IPS-11a (cell line): ENCODE measurements around the gene SETD1A.

Experiments used
- H3K4me3 ChIP-seq: one replicate; pipeline ENCODE4 v1.5.1; 2013; ENCODE audit warnings: low read depth, low read length, control low read depth

Gene SETD1A

DNA sequence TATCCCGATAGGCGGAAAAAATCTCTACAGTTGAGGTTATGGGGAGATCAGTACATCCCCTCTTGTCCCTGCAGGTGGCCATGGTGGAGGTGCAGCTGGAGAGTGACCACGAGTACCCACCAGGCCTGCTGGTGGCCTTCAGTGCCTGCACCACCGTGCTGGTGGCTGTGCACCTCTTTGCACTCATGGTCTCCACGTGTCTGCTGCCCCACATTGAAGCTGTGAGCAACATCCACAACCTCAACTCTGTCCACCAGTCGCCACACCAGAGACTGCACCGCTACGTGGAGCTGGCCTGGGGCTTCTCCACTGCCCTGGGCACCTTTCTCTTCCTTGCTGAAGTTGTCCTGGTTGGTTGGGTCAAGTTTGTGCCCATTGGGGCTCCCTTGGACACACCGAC, 4.4 kb upstream of the SETD1A start:
- no peak overlapping the region for H3K4me3 ChIP-seq

DNA sequence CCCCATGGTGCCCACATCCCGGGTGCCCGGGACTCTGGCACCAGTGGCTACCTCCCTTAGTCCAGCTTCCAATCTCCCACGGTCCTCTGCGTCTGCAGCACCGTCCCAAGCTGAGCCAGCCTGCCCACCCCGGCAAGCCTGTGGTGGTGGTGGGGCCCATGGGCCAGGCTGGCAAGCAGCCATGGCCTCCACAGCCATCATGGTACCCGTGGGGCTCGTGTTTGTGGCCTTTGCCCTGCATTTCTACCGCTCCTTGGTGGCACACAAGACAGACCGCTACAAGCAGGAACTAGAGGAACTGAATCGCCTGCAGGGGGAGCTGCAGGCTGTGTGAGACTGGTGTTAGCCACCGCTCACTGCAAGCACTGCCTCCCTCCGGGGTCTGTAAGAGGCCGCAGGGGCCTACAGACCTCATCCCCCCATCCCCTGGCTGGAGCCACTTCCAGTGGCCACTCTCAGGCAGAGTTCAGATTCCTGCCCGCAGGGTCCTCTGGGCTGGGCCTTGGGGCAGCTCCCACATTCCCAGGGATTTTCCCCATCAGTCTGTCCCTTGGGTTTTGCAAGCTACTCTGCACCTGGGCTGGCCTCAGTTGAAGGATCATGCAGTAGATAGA, 3.9 kb upstream of the SETD1A start:
- no peak overlapping the region for H3K4me3 ChIP-seq

DNA sequence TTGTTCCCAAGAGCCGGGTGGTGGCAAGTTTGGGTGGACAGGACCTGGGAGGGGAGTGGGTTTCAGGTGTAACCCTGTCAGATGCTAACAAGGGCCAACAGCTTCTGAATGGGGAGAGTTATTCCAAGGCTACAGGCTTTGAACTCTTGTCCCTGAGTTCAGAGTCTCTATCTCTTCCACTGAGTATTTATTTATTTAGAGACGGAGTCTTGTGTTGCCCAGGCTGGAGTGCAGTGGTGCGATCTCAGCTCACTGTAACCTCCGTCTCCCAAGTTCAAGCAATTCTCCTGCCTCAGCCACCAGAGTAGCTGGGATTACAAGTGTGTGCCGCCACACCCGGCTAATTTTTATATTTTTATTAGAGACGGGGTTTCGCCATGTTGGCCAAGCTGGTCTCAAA, 2.6 kb upstream of the SETD1A start:
- no peak overlapping the region for H3K4me3 ChIP-seq

DNA sequence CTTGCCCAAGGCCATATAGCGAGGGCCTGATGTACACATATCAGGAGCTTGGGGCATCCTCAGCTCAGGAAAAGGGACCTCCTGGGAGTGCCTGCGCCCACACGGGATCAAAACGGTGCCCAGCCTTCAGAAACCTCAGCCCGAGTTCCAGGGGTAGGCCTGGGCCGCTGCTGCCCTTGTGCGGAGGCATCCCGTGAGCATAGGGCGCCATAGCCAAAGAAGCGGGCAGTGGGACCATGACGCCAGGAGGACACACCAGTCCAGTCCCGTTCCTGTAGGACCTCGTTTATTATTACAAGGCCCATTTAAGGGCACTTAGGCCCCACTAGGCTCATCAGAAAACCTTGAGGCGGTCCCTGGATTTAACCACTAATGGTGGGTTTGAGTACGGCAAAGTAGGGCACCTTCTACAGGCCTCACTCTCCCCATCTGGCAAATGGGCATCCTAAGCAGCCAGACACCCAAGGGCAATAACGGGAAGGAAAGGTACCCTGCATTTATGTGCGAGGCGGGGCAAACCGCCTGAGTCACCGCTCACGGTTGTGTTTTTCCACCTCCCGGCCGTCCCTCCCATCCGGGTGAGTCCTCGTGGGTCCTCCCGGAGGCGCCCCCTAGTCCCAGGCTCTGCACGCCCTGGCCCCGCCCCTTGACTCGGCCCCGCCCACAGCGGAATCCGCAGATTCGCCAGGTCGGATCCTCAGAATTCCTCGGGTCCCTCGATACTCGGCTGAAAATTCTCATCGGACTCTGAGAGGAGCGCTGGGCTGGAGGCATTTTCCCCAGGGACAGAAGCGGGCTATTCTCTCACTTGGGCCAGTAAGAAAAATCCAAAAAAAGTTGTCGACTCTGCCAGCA, 726 bp upstream of the SETD1A start:
- peak overlapping the region; percentile 89 for H3K4me3 ChIP-seq

DNA sequence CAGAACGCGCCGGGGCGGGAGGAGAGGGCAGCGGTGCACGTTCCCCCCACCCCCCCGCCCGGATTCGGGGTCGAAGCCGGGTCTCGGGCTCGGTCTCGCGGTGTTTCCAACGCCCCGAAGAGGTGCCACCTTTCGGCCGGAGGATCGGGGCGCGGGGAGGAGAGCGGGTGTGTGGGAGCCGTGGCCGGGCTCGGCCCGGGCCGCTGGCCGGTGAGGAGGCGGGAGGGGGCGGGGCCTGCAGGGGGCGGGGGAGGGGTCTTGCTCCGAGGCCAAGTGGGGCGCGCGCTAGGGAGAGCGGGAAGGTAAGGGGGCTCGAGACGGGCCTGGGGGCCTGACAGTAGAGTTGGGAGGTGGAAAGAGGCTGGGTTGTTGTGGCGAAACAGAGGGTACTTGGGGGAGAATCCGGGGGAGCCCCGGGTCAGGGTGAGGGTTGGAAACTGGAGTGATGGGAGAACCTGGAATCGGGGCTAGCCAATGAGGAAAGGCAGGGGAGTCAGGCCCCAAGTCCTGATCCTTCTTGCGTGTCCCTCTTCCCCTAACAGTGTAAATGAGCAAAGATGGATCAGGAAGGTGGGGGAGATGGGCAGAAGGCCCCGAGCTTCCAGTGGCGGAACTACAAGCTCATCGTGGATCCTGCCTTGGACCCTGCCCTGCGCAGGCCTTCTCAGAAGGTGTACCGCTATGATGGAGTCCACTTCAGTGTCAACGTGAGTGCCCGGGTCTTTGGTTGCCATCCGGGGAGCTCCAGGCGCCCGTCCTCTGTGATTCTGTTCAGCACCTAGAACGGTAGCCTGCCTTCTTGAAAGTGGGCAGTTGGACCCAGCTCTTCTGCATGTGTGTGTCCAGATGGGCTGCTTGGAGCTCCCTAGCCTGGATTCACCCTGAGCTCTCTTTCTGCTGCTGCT, 873 bp downstream of the SETD1A start:
- peak overlapping the region; percentile 89 for H3K4me3 ChIP-seq

DNA sequence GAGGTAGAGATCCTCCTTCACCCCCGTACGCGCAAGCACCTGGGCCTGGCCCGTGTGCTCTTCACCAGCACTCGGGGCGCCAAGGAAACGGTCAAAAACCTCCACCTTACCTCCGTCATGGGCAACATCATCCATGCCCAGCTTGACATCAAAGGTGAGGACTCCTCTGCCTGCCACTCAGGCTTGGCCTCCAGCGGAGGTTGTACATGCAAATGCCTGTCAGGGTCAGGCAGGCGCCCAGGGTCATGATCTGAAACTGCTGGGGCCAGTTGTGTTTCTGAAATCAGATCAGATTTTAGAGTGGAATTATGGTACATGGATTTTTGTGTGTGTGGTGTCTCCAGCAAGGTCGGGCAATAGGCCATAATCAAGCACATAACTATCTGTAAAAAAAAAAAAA, 3.8 kb downstream of the SETD1A start:
- no peak overlapping the region for H3K4me3 ChIP-seq

DNA sequence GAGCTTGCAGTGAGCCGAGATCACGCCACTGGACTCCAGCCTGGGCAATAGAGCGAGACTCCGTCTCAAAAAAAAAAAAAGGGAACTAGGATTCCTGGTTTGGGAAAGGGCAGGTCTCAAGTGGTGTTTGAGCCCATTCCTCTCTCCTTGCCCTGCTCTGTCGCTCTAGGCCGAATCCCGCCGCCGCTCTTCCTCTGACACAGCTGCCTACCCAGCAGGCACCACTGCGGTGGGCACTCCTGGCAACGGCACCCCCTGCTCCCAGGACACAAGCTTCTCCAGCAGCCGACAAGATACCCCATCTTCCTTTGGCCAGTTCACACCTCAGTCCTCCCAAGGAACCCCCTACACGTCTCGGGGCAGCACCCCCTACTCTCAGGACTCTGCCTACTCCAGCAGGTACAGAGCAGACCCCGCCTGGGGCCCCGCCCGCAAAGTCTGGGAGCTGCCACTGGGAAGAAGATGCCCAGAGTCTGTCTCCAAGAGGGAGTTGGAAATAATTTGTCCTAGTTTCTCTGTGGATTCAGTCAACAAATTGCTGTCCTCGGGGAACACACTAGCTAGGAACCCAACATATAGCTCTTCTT, 6.5 kb downstream of the SETD1A start:
- no peak overlapping the region for H3K4me3 ChIP-seq

DNA sequence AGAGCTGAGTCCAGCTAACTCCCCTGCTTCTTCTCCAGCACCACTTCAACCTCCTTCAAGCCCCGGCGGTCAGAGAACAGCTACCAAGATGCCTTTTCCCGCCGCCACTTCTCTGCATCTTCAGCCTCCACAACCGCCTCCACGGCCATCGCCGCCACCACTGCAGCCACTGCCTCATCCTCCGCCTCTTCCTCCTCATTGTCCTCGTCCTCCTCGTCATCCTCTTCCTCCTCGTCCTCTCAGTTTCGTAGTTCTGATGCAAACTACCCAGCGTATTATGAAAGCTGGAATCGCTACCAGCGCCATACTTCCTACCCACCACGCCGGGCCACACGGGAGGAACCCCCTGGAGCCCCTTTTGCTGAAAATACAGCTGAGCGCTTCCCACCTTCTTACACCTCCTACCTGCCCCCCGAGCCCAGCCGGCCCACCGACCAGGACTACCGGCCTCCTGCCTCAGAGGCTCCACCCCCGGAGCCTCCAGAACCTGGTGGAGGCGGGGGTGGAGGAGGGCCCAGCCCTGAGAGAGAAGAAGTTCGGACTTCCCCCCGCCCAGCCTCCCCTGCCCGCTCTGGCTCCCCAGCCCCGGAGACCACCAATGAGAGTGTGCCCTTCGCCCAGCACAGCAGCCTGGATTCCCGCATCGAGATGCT, 7.1 kb downstream of the SETD1A start:
- H3K4me3 ChIP-seq = no peak overlapping the region

DNA sequence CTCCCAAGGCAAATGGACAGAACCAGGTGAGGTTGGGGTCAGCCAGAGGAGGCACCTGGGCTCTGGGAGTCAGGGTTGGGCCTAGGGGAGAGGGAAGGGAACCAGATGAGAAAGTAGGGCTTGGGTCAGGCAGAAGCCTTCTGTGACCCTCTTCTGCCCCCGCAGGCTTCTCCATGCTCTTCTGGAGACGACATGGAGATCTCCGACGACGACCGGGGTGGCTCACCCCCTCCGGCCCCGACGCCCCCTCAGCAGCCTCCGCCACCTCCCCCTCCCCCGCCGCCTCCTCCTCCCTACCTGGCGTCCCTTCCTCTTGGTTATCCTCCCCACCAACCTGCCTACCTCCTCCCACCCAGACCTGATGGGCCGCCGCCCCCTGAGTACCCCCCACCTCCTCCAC, 7.9 kb downstream of the SETD1A start:
- no peak overlapping the region for H3K4me3 ChIP-seq

DNA sequence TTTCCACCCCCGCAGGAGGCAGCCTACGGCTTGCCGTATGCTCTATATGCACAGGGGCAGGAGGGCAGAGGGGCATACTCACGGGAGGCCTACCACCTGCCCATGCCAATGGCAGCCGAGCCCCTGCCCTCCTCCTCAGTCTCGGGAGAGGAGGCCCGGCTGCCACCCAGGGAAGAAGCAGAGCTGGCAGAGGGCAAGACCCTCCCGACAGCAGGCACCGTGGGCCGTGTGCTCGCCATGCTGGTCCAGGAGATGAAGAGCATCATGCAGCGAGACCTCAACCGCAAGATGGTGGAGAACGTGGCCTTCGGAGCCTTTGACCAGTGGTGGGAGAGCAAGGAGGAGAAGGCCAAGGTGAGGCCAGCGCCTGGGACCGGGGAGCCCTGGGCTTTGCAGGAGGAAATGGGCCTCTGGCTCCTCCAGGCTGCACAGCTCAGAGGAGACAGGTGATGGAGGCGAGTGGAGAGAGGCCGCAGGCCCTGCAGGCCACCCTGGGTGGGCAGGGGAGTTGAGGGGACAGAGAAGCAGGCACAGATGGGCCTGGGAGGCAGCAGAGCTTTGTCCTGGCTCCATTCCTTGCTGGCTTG, 8.6 kb downstream of the SETD1A start:
- H3K4me3 ChIP-seq = no peak overlapping the region

DNA sequence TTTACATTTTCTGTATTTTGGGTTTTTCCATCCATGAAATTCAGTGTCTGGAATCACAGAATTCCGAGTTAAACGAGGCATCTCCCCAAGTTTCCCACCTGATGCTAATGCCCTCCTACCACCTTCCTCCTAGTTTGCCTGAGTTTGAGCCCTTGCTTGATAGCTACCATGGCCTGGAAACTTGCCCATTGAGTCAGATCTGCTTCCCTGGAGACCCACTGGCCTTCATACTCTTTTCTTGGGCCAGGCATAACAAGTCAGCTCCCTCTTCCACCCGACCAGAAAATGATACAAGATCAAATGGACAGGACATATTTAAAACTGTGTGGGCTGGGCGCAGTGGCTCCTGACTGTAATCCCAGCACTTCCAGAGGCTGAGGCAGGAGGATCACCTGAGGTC, 10.2 kb downstream of the SETD1A start:
- H3K4me3 ChIP-seq = no peak overlapping the region

DNA sequence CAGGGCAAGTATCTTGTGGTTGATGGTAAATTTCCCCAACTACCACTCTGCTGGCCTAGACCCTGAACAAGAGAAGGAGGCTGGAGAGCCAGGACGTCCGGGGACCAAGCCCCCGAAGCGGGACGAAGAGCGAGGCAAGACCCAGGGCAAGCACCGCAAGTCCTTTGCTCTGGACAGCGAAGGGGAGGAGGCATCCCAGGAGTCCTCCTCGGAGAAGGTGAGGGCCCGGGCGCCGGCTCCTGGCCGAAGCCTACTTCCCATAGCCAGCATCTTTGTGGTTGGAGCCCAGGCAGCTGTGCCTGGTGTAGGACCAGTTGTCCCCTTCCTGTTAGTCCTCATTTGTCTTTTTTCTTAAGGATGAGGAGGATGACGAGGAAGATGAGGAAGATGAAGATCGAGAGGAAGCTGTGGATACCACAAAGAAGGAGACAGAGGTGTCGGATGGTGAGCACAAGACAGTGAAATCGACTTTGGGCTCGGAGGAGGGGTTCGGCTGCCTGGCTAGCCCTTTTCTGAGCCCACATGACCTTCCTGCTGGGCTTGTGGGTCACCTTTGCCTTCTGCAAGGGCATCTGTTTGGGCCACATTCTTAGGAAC, 11.8 kb downstream of the SETD1A start:
- no peak overlapping the region for H3K4me3 ChIP-seq

DNA sequence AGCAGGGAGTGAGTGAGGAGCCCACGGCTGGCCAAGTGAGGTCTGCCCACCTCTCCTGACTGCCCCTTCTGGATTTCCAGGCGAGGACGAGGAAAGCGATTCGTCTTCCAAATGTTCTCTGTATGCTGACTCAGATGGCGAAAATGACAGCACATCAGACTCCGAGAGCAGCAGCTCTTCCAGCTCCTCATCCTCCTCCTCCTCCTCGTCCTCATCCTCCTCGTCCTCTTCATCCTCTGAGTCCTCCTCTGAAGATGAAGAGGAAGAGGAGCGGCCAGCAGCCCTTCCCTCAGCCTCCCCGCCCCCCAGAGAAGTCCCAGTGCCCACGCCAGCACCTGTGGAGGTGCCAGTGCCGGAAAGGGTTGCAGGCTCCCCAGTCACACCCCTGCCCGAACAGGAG, 13.7 kb downstream of the SETD1A start:
- H3K4me3 ChIP-seq = no peak overlapping the region

DNA sequence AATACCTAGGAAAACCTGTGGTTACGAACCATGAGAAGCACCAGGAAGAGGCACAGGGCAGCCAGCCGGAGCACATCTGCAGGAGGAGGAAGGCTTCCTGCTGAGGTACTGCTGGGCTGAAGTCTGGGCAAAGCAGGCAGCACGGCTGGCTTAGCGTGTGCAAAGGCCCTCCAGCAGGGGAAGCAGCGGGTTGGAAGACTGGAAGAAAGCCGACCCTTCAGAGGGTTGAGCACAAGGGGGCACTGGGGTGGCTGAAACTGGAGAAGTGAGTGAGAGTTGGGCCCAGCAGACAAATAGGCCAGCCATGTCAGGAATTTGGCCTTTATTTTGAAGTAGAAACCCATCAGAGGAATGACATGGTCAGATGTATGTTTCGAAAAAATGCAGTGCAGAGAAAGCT, 15.3 kb downstream of the SETD1A start:
- H3K4me3 ChIP-seq = no peak overlapping the region

DNA sequence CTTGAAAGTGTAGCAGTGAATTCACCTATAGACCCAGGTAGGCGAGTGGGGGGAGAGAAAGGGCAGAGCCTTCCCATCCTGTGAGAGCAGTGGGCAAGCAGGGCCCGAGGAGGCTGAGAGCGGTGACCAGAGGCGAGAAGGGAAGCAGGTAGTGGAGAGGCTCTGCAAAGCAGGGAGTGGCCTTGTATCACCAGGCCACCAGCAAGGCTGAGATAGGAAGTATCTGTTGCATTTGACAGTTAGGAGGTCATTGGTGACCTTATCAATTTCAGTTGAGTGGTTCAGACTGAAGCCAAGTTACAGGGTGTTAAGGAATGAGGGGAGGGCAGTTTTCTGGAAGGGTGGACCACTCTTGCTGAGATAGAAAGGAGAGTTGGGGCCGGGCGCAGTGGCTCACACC, 16.8 kb downstream of the SETD1A start:
- H3K4me3 ChIP-seq = no peak overlapping the region

DNA sequence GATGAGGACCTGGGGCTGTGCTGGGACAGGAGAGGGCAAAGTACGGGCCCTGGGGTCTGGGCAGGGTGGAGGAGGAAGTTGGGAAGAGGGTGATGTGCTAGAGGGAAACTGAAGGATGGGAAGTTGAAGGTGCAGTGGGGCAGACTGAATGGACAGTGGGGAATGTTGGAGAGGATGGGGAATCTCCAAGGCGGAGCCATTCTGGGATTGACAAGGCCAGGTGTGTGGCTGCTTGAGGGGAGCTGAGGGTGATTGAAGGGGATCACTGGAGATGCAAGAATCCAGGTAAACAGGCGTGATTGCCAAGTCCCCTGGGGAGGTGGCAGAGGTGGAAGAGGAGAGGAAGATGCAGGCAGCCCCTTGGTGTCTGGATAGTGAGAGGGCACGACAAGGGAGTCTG, 18.9 kb downstream of the SETD1A start:
- no peak overlapping the region for H3K4me3 ChIP-seq

DNA sequence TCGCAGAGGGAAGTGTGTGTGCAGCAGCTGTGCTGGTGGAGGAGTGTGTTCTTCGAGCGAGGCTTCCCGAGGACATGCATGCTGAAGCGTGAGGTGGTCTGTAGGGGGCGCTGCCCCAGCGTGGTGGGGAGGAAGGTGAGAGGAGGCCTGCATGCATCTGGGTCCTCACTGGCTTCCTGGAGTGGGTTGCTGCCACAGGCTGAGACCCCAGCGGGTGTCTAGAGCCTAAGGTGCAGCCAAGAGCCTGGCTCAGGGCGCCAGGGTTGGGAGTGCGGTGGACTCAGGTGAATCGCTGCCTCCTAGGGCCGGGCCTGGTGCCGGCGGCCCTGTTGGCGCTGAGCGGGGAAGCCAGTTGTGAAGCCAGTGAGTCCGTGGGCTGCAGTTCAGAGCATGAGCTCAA, 19.9 kb downstream of the SETD1A start:
- H3K4me3 ChIP-seq = no peak overlapping the region

DNA sequence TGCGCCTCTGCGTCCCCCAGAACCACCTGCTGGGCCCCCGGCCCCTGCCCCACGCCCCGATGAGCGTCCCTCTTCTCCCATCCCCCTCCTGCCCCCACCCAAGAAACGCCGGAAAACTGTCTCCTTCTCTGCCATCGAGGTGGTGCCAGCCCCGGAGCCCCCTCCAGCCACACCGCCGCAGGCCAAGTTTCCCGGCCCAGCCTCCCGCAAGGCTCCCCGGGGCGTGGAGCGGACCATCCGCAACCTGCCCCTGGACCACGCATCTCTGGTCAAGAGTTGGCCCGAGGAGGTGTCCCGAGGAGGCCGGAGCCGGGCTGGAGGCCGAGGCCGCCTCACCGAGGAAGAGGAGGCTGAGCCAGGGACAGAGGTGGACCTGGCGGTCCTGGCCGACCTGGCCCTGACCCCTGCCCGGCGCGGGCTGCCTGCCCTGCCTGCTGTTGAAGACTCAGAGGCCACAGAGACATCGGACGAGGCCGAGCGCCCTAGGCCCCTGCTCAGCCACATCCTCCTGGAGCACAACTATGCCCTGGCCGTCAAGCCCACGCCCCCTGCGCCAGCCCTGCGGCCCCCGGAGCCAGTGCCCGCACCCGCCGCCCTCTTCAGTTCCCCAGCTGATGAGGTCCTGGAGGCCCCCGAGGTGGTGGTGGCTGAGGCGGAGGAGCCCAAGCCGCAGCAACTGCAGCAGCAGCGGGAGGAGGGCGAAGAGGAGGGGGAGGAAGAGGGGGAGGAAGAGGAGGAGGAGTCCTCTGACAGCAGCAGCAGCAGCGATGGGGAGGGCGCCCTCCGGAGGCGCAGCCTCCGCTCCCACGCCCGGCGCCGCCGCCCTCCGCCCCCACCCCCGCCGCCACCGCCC, 21.8 kb downstream of the SETD1A start:
- no peak overlapping the region for H3K4me3 ChIP-seq

DNA sequence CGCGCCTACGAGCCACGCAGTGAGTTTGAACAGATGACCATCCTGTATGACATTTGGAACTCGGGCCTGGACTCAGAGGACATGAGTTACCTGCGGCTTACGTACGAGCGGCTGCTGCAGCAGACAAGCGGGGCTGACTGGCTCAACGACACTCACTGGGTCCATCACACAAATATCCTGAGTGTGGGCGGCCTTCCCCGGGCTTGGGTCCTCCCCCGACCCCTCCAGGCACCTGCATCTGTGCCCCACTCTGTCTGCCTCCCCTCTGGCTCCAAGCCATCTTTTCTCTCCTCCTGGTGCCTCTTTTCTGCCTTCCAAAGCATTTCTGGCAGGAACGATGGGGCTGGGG, 22.4 kb downstream of the SETD1A start:
- H3K4me3 ChIP-seq = no peak overlapping the region
